Activated CD8-positive, alpha-beta T cell treated with anti-CD3 and anti-CD28 coated beads for 36 hours (primary cell): ENCODE data around the gene ELAC2. TPM values are rescaled to one million over a fixed set of nuclear protein-coding genes. Genes with fewer than 3 reads are reported as not detected.

ENCODE experiments used
- ATAC-seq: fragments of 200-7000 bp; cut with Tn5 transposase; one replicate; pipeline ENCODE4 v1.10.0; 2021; ENCODE audit warnings: mild to moderate bottlenecking, moderate library complexity
- CTCF ChIA-PET: fragments of 350-600 bp; sonication (Branson Sonifier 250); formaldehyde crosslinking; loops from one replicate; lab custom pipeline; 2021; ENCODE audit warnings: antibody characterized with exemption; lab: Charles Lee
- POLR2A ChIA-PET: fragments of 350-600 bp; sonication (Branson Sonifier 250); formaldehyde crosslinking; loops from one replicate; lab custom pipeline; 2021; ENCODE audit warnings: antibody characterized with exemption; lab: Charles Lee
- DNase-seq: peaks from one replicate; pipeline ENCODE4 v3.0.0-alpha.2; 2020
- H3K27ac Mint-ChIP-seq: one replicate; pipeline ENCODE4 v1.8.0; 2021; ENCODE audit warnings: mild to moderate bottlenecking, mixed read lengths
- H3K27me3 Mint-ChIP-seq: one replicate; pipeline ENCODE4 v1.8.0; 2021; ENCODE audit warnings: mixed read lengths
- H3K36me3 Mint-ChIP-seq: one replicate; pipeline ENCODE4 v1.8.0; 2021; ENCODE audit warnings: low read depth, mixed read lengths
- H3K4me1 Mint-ChIP-seq: one replicate; pipeline ENCODE4 v1.8.0; 2021; ENCODE audit warnings: low read depth, mixed read lengths
- H3K4me3 Mint-ChIP-seq: one replicate; pipeline ENCODE4 v1.8.0; 2021; ENCODE audit warnings: mild to moderate bottlenecking, moderate library complexity, mixed read lengths
- H3K9me3 Mint-ChIP-seq: one replicate; pipeline ENCODE4 v1.8.0; 2021; ENCODE audit warnings: mixed read lengths
- CTCF ChIP-seq: fragments of 200-600 bp; IDR thresholded peaks from one replicate; pipeline ENCODE4 v1.8.0; 2022; ENCODE audit warnings: antibody characterized with exemption, mild to moderate bottlenecking
- intact Hi-C: fragments of 100-400 bp; cut with micrococcal nuclease; formaldehyde crosslinking; loops from one replicate; pipeline ENCODE4 v1.10.0; 2022
- total RNA-seq, 2 experiments: library from RNA; stranded (reverse); gene quantifications; one replicate each; pipeline ENCODE4 v1.2.3, GENCODE V29; 2021

Gene ELAC2
- total RNA-seq, 2 experiments from 2014 or later = 60.1 to 67.6 TPM

GRCh38 chr17:13010959-13011358 lies 6.9 kb downstream of the ELAC2 start:
- H3K4me1 Mint-ChIP-seq = peaks cover 24% of the 10 kb centered on the region
- TF ChIP-seq CTCF = no peak
- no peak overlapping the region for H3K27ac Mint-ChIP-seq
- H3K9me3 Mint-ChIP-seq = no peaks in the 10 kb centered on the region
- DNase-seq = no peak
- no peaks in the 10 kb centered on the region for H3K27me3 Mint-ChIP-seq
- ChIA-PET POLR2A (interaction anchor here (1.4 to 1.5 kb wide), 2 partner anchors 9 to 12 kb away, joined by 3 read pairs; no protein-coding TSS in a partner anchor), CTCF (interaction anchor here (1.1 to 1.3 kb wide), 2 partner anchors 9 to 19 kb away, joined by 3 to 5 read pairs; no protein-coding TSS in a partner anchor)
- intact Hi-C loops = no loop called here
- no peak overlapping the region for H3K4me3 Mint-ChIP-seq
- H3K36me3 Mint-ChIP-seq = peaks cover 58% of the 10 kb centered on the region
- ATAC-seq = no peak

- CTCF ChIA-PET = interaction anchor here (1.0 to 2.5 kb wide), 2 partner anchors 10 to 22 kb away, joined by 3 to 25 read pairs; no protein-coding TSS in a partner anchor
- Mint-ChIP-seq H3K4me3 (no peak overlapping the region), H3K27ac (no peak overlapping the region), H3K36me3 (peaks cover 44% of the 10 kb centered on the region), H3K27me3 (no peaks in the 10 kb centered on the region), H3K9me3 (no peaks in the 10 kb centered on the region), H3K4me1 (peaks cover 7% of the 10 kb centered on the region)
- ATAC-seq (no peak), DNase-seq (no peak)
- TF ChIP-seq CTCF = no peak
- POLR2A ChIA-PET = interaction anchor here (1.9 to 2.2 kb wide), 2 partner anchors 9 to 11 kb away, joined by 6 to 7 read pairs; partner anchors contain the start of gene ELAC2
- intact Hi-C loops = no loop called here
Measured at GRCh38 chr17:13008461-13008860, 9.4 kb downstream of the ELAC2 start.

GRCh38 chr17:13005530-13005929 lies 12.3 kb downstream of the ELAC2 start:
- no peak for TF ChIP-seq CTCF
- ATAC-seq (no peak), DNase-seq (no peak)
- POLR2A ChIA-PET = interaction anchor here (3.1 kb wide), 1 partner anchor 13 kb away, joined by 11 read pairs; the partner anchor contains the start of gene ELAC2
- H3K4me1 Mint-ChIP-seq = peaks cover 4% of the 10 kb centered on the region
- no peaks in the 10 kb centered on the region for H3K27me3 Mint-ChIP-seq
- CTCF ChIA-PET = interaction anchor here (0.6 to 2.0 kb wide), 4 partner anchors 12 to 18 kb away, joined by 3 to 7 read pairs (median 4); partner anchors contain the start of gene ELAC2
- no peaks in the 10 kb centered on the region for H3K9me3 Mint-ChIP-seq
- intact Hi-C loops = no loop called here
- H3K27ac Mint-ChIP-seq = no peak overlapping the region
- no peak overlapping the region for H3K4me3 Mint-ChIP-seq
- H3K36me3 Mint-ChIP-seq = peaks cover 25% of the 10 kb centered on the region

DNA sequence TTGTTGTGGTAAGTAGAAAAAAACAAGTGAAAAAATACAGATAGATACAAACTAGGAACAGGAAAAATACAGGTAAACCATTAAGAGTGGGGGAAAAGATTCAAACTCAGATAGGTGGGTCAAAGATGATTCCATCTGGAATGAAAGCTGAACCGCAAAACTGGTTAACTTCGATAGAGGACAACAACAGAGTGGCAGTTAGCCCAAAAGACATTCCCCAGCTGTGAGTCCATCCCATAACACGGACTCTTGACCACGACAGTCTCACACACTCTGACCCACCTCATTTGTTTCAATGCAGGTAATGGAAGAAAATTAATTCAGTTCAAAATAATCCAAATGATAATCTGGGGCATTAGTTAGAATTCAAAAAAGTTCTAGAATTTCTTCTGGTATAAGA lies 13.5 kb downstream of the ELAC2 start:
- Mint-ChIP-seq H3K27ac (no peak overlapping the region), H3K9me3 (no peaks in the 10 kb centered on the region), H3K4me3 (no peak overlapping the region), H3K27me3 (no peaks in the 10 kb centered on the region), H3K36me3 (peaks cover 26% of the 10 kb centered on the region), H3K4me1 (peaks cover 3% of the 10 kb centered on the region)
- DNase-seq (no peak), ATAC-seq (no peak)
- intact Hi-C loops = no loop called here
- ChIA-PET CTCF (interaction anchor here (0.9 to 2.9 kb wide), 7 partner anchors 14 to 54 kb away, joined by 3 to 10 read pairs (median 5); partner anchors contain the start of gene ELAC2), POLR2A (interaction anchor here (3.1 kb wide), 1 partner anchor 14 kb away, joined by 11 read pairs; the partner anchor contains the start of gene ELAC2)
- no peak for TF ChIP-seq CTCF

DNA sequence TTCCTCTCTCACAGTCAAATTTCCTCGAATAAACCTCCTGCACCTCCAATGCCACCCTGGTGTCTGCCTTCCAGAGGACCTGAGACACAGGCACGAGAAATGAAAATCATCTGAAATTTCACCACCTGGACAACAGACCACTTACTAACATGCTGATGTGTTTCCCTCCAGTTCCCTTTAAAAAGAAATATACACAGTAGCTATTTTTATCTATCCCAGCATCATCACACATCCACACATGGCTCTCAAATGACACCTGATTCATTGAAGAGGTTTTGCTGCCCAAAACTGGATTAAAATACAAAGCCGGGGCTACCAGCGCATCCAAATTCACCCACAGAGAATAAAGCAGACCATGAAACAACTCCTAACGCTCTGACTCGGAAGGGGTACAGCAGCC lies 13.9 kb downstream of the ELAC2 start:
- ChIA-PET POLR2A (interaction anchor here (3.1 kb wide), 1 partner anchor 14 kb away, joined by 11 read pairs; the partner anchor contains the start of gene ELAC2), CTCF (interaction anchor here (1.4 to 2.9 kb wide), 8 partner anchors 10 to 458 kb away, joined by 3 to 11 read pairs (median 5); partner anchors contain the start of gene ELAC2)
- Mint-ChIP-seq H3K27me3 (no peaks in the 10 kb centered on the region), H3K4me3 (no peak overlapping the region), H3K36me3 (peaks cover 25% of the 10 kb centered on the region), H3K4me1 (peaks cover 3% of the 10 kb centered on the region), H3K9me3 (no peaks in the 10 kb centered on the region), H3K27ac (no peak overlapping the region)
- DNase-seq (no peak), ATAC-seq (no peak)
- intact Hi-C loops = no loop called here
- TF ChIP-seq CTCF = no peak
